ENCODE data around the gene NGLY1. TPM values are rescaled to one million over a fixed set of nuclear protein-coding genes. Genes with fewer than 3 reads are reported as not detected.

Gene NGLY1
- total RNA-seq, 1 donor from 2014 or later = 29.9 TPM

DNA sequence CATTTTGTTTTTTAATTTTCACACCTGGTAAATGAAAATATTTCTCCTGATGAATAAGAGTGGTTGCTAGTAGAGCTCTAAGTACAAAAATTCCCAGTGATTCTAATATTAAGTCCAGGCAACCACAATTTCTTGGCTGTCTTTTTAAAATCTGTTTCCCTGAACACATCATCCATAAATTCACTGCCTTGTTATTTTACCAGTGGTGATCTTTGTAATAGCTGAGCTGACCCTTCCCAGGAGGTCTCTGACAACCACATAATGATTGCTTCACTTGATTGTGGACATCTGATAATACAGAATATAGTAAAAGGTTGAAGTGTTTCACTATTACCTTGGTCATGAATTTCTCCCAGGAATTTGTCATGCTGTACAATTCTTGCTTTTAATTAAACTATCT lies 104.7 kb downstream of the NGLY1 start:
- H3K4me1 Mint-ChIP-seq = peaks cover 19% of the 10 kb centered on the region
- no peak overlapping the region for H3K27ac Mint-ChIP-seq (ENCODE audit: unreplicated experiment)
- H3K27me3 Mint-ChIP-seq (ENCODE audit: low read depth) = no peaks in the 10 kb centered on the region
- no peaks in the 10 kb centered on the region for H3K9me3 Mint-ChIP-seq
- TF ChIP-seq, protein P1, sequence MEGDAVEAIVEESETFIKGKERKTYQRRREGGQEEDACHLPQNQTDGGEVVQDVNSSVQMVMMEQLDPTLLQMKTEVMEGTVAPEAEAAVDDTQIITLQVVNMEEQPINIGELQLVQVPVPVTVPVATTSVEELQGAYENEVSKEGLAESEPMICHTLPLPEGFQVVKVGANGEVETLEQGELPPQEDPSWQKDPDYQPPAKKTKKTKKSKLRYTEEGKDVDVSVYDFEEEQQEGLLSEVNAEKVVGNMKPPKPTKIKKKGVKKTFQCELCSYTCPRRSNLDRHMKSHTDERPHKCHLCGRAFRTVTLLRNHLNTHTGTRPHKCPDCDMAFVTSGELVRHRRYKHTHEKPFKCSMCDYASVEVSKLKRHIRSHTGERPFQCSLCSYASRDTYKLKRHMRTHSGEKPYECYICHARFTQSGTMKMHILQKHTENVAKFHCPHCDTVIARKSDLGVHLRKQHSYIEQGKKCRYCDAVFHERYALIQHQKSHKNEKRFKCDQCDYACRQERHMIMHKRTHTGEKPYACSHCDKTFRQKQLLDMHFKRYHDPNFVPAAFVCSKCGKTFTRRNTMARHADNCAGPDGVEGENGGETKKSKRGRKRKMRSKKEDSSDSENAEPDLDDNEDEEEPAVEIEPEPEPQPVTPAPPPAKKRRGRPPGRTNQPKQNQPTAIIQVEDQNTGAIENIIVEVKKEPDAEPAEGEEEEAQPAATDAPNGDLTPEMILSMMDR (conservative IDR thresholded peaks at IDR 0.05) = no peak
- DNase-seq (ENCODE audit: low read depth, low spot score) = no peak
- H3K36me3 Mint-ChIP-seq (ENCODE audit: low read depth) = no peaks in the 10 kb centered on the region
- no peak overlapping the region for H3K4me3 Mint-ChIP-seq

DNA sequence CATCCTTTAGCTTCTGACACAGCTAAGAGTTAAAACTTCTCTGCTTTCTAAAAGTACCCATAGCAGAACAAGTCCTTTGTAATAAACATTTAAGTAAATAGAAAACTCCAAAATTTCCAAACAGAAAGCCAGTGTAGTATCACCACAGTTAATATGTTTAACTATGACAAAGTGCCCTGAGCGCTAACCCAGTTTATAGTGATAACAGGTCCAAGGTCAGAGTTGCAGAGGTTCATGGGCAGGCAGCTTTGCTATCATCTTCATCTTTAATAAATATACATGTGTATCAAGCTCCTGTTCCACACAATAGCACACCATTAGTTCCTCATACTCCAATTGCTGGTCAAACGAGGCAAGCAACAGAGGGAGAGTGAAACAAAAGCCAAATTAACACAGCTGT lies 106.1 kb downstream of the NGLY1 start:
- Mint-ChIP-seq H3K27me3 (ENCODE audit: low read depth) (no peaks in the 10 kb centered on the region), H3K27ac (ENCODE audit: unreplicated experiment) (no peak overlapping the region), H3K4me1 (peaks cover 19% of the 10 kb centered on the region), H3K36me3 (ENCODE audit: low read depth) (no peaks in the 10 kb centered on the region), H3K9me3 (no peaks in the 10 kb centered on the region), H3K4me3 (no peak overlapping the region)
- DNase-seq (ENCODE audit: low read depth, low spot score) = no peak
- TF ChIP-seq, protein P1 (conservative IDR thresholded peaks at IDR 0.05) = no peak

DNA sequence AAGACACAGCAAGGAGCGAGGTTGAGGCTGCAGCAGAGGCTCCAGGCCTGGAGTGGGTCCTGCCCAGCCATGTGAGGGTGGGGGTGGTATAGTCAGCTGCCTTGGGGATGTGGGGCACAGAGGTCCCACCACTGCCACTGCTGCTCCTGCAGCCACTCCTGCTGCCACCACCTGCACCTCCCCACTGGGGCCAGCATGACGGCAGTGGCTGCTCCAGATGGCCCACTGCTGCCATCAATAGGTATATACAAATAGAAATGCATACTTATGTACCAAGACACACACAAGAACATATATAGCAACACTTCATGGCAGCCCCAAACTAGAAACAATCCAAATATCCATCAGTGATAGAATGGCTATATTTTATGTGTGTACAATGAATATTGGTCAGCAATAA lies 108.6 kb downstream of the NGLY1 start:
- H3K4me1 Mint-ChIP-seq = peaks cover 19% of the 10 kb centered on the region
- DNase-seq (ENCODE audit: low read depth, low spot score) = no peak
- TF ChIP-seq, protein P1 (conservative IDR thresholded peaks at IDR 0.05) = no peak
- H3K9me3 Mint-ChIP-seq = no peaks in the 10 kb centered on the region
- no peak overlapping the region for H3K27ac Mint-ChIP-seq (ENCODE audit: unreplicated experiment)
- no peaks in the 10 kb centered on the region for H3K27me3 Mint-ChIP-seq (ENCODE audit: low read depth)
- H3K36me3 Mint-ChIP-seq (ENCODE audit: low read depth) = no peaks in the 10 kb centered on the region
- H3K4me3 Mint-ChIP-seq = no peak overlapping the region

DNA sequence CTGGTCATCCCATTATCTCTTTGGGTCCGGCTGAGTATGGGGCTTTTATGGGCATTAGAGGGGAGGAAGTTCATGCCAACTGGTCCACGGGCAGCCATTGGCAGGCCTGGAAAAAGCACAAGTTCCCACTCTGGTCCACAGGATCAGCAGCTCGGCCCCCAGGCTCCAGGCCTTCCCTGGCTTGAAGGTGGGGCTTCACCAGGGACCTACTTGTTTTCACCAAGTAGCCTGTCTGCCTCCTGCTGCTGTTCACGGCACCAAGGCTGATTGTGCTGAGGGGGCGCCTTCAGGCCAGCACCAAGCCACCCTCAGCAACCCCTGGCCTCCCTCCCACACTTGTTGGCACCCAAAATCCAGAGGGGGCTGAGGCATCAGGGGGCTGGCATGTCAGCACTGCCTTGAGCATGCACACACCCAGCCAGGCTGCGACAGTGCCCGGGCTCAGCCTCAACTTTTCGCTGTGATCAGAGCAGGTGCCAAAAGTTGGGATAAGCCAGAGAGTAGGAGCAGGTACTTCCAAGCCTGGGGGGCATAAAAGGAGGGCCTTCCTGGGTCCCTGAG lies 109.4 kb downstream of the NGLY1 start:
- no peaks in the 10 kb centered on the region for H3K27me3 Mint-ChIP-seq (ENCODE audit: low read depth)
- H3K36me3 Mint-ChIP-seq (ENCODE audit: low read depth) = no peaks in the 10 kb centered on the region
- TF ChIP-seq, protein P1 (conservative IDR thresholded peaks at IDR 0.05) = no peak
- no peak for DNase-seq (ENCODE audit: low read depth, low spot score)
- no peak overlapping the region for H3K4me3 Mint-ChIP-seq
- H3K9me3 Mint-ChIP-seq = no peaks in the 10 kb centered on the region
- H3K27ac Mint-ChIP-seq (ENCODE audit: unreplicated experiment) = no peak overlapping the region
- H3K4me1 Mint-ChIP-seq = peaks cover 14% of the 10 kb centered on the region

Other genes starting within 250 kb of the NGLY1 start
- gene TOP2B, start 118.5 kb downstream of the NGLY1 start, total RNA-seq = 169 and 170 TPM in 2 replicates
- 8.7 and 12.5 TPM in 2 replicates for gene OXSM, start 6.6 kb upstream of the NGLY1 start, total RNA-seq

All from neural crest cell (in vitro differentiated cells).